PC-3 (cell line): ENCODE data around the gene MYO3B. TPM values are rescaled to one million over a fixed set of nuclear protein-coding genes. Genes with fewer than 3 reads are reported as not detected.

ENCODE experiments used
- ATAC-seq: fragments of 200-7000 bp; cut with Tn5 transposase; 2 replicates; pipeline ENCODE4 v1.9.1; 2020; ENCODE audit warnings: mild to moderate bottlenecking, moderate library complexity
- BruUV-seq: library from RNA; stranded (reverse); fragments of 400-500 nt; replicated peaks from 2 replicates; lab custom pipeline; 2021; lab: Mats Ljungman, UMichigan
- CTCF ChIA-PET: fragments of 300-600 bp; sonication (Branson Sonifier 250); formaldehyde crosslinking; loops from one replicate; lab custom pipeline; 2022; ENCODE audit warnings: antibody characterized with exemption; lab: Charles Lee
- POLR2A ChIA-PET: fragments of 300-600 bp; sonication (Branson Sonifier 250); formaldehyde crosslinking; loops from one replicate; lab custom pipeline; 2022; ENCODE audit warnings: antibody characterized with exemption; ENCODE audit not compliant: unreplicated experiment; lab: Charles Lee
- DNase-seq: peaks from one replicate; pipeline ENCODE4 v3.0.0-alpha.2; 2015
- H2AFZ ChIP-seq: fragments of 300-600 bp; sonication (generic); 2 replicates; pipeline ENCODE4 v1.6.0; 2016; ENCODE audit warnings: antibody characterized with exemption, low read length
- H3F3A ChIP-seq: fragments of 300-600 bp; sonication (generic); one replicate; pipeline ENCODE4 v1.6.0; 2017; ENCODE audit warnings: antibody characterized with exemption, low read length, control low read depth, mild to moderate bottlenecking; ENCODE audit not compliant: unreplicated experiment
- H3K27ac ChIP-seq: fragments of 300-600 bp; sonication (generic); 2 replicates; pipeline ENCODE4 v1.5.1; 2016; ENCODE audit warnings: mild to moderate bottlenecking, low read length
- H3K27me3 ChIP-seq: fragments of 300-600 bp; sonication (generic); 2 replicates; pipeline ENCODE4 v1.6.1; 2016; ENCODE audit warnings: low read length, mixed read lengths
- H3K36me3 ChIP-seq: fragments of 300-600 bp; sonication (generic); 2 replicates; pipeline ENCODE4 v1.6.1; 2016; ENCODE audit warnings: low read depth, mixed run types, low read length, mixed read lengths
- H3K4me1 ChIP-seq: fragments of 300-600 bp; sonication (generic); 2 replicates; pipeline ENCODE4 v1.5.1; 2016; ENCODE audit warnings: low read length; ENCODE audit not compliant: insufficient read depth
- H3K4me2 ChIP-seq: fragments of 300-600 bp; sonication (generic); 2 replicates; pipeline ENCODE4 v1.6.0; 2016; ENCODE audit warnings: low read length
- H3K4me3 ChIP-seq: fragments of 300-600 bp; sonication (generic); 2 replicates; pipeline ENCODE4 v1.5.1; 2016; ENCODE audit warnings: mild to moderate bottlenecking, low read length, mixed read lengths
- H3K79me2 ChIP-seq: fragments of 300-600 bp; sonication (generic); 2 replicates; pipeline ENCODE4 v1.6.1; 2017; ENCODE audit warnings: low read length, mixed read lengths
- H3K9ac ChIP-seq: fragments of 300-600 bp; sonication (generic); 2 replicates; pipeline ENCODE4 v1.6.0; 2016; ENCODE audit warnings: mild to moderate bottlenecking, low read length
- H3K9me2 ChIP-seq: fragments of 300-600 bp; sonication (generic); replicated peaks from 2 replicates; pipeline ENCODE4 v1.6.1; 2016; ENCODE audit warnings: mixed run types, low read length, mixed read lengths
- H3K9me3 ChIP-seq: fragments of 300-600 bp; sonication (generic); 2 replicates; pipeline ENCODE4 v1.6.1; 2016; ENCODE audit warnings: low read length, mixed read lengths
- H4K20me1 ChIP-seq: fragments of 300-600 bp; sonication (generic); 2 replicates; pipeline ENCODE4 v1.6.1; 2016; ENCODE audit warnings: low read length, mixed read lengths
- CTCF ChIP-seq: fragments of 300-600 bp; sonication (generic); conservative IDR thresholded peaks from 2 replicates; pipeline ENCODE4 v1.5.1; 2017; ENCODE audit warnings: antibody characterized with exemption, low read depth, mild to moderate bottlenecking, low read length
- EZH2 ChIP-seq: fragments of 300-600 bp; sonication (generic); IDR thresholded peaks from one replicate; pipeline ENCODE4 v1.6.1; 2017; ENCODE audit warnings: antibody characterized with exemption, mild to moderate bottlenecking, low read length; ENCODE audit not compliant: unreplicated experiment
- EZH2phosphoT487 ChIP-seq: fragments of 300-600 bp; sonication (generic); IDR thresholded peaks from 2 replicates; pipeline ENCODE4 v1.6.1; 2018; ENCODE audit warnings: mild to moderate bottlenecking, antibody characterized with exemption, low read length, borderline replicate concordance
- intact Hi-C: fragments of 100-400 bp; cut with micrococcal nuclease; formaldehyde crosslinking; loops from 2 replicates; pipeline ENCODE4 v1.9.0; 2023
- total RNA-seq: library from RNA; depleted of rRNA; stranded (reverse); fragments of >200 nt; gene quantifications from 2 replicates; pipeline ENCODE4 v1.2.3, GENCODE V29; 2014

Gene MYO3B
- total RNA-seq, 1 experiment from 2014 or later: 1.1 TPM

GRCh38 chr2:170170281-170171040, 7.5 kb upstream of the MYO3B start:
- ATAC-seq (no peak), DNase-seq (no peak)
- no peaks in the 10 kb centered on the region for H3K36me3 ChIP-seq
- H3K27me3 ChIP-seq: no peaks in the 10 kb centered on the region
- H4K20me1 ChIP-seq: no peaks in the 10 kb centered on the region
- intact Hi-C loops: no loop called here
- no peak overlapping the region for H3K4me2 ChIP-seq
- no peak overlapping the region for H3K9ac ChIP-seq
- H3K27ac ChIP-seq: no peak overlapping the region
- H3K4me3 ChIP-seq: no peak overlapping the region
- peaks cover 3% of the 10 kb centered on the region for H3K4me1 ChIP-seq
- no peaks in the 10 kb centered on the region for H3K79me2 ChIP-seq
- no peak overlapping the region for H2AFZ ChIP-seq
- no peaks in the 10 kb centered on the region for H3F3A ChIP-seq
- H3K9me2 ChIP-seq: no peaks in the 10 kb centered on the region
- no TSS peak for BruUV-seq
- H3K9me3 ChIP-seq: no peaks in the 10 kb centered on the region
- POLR2A ChIA-PET: no interaction called here
- CTCF ChIA-PET: no interaction called here
- TF ChIP-seq CTCF (no peak), EZH2 (no peak), EZH2phosphoT487 (no peak)

GRCh38 chr2:170176212-170176611, 1.7 kb upstream of the MYO3B start:
- Histone ChIP-seq H3K4me1 (no peaks in the 10 kb centered on the region; the same call in 1 of the 2 replicates), H3K9me2 (no peaks in the 10 kb centered on the region), H3K27me3 (no peaks in the 10 kb centered on the region), H3K9ac (no peak overlapping the region), H3K27ac (no peak overlapping the region), H2AFZ (no peak overlapping the region), H3K9me3 (no peaks in the 10 kb centered on the region), H3K4me2 (no peak overlapping the region), H3F3A (no peaks in the 10 kb centered on the region), H3K4me3 (no peak overlapping the region), H4K20me1 (no peaks in the 10 kb centered on the region), H3K36me3 (no peaks in the 10 kb centered on the region), H3K79me2 (no peaks in the 10 kb centered on the region)
- ATAC-seq (no peak), DNase-seq (no peak)
- CTCF ChIA-PET: no interaction called here
- TF ChIP-seq CTCF (no peak), EZH2phosphoT487 (no peak), EZH2 (no peak)
- intact Hi-C loops: no loop called here
- BruUV-seq: no TSS peak
- POLR2A ChIA-PET: no interaction called here

GRCh38 chr2:170180031-170180566, 2.2 kb downstream of the MYO3B start:
- Histone ChIP-seq H3K4me3 (no peak overlapping the region), H4K20me1 (no peaks in the 10 kb centered on the region), H3K27ac (no peak overlapping the region), H3K9ac (no peak overlapping the region), H3F3A (no peaks in the 10 kb centered on the region), H3K27me3 (no peaks in the 10 kb centered on the region), H3K4me1 (no peaks in the 10 kb centered on the region; the same call in 1 of the 2 replicates), H3K36me3 (no peaks in the 10 kb centered on the region), H2AFZ (peak overlapping the region; percentile 42), H3K4me2 (peak overlapping the region; percentile 42), H3K9me2 (no peaks in the 10 kb centered on the region), H3K9me3 (no peaks in the 10 kb centered on the region), H3K79me2 (no peaks in the 10 kb centered on the region)
- POLR2A ChIA-PET: no interaction called here
- intact Hi-C loops: no loop called here
- CTCF ChIA-PET: no interaction called here
- BruUV-seq: no TSS peak
- ATAC-seq (peak; percentile 45; the same call in 1 of the 2 replicates), DNase-seq (peak; percentile 50)
- TF ChIP-seq CTCF (no peak), EZH2phosphoT487 (no peak), EZH2 (no peak)
